Globus pallidus (tissue), 1 donor: ENCODE data around the gene RGP1.

Experiments
- DNase-seq: peaks from one replicate; pipeline ENCODE4 v3.0.0-alpha.2; 2015; ENCODE audit warnings: low spot score

The RGP1 gene, protein sequence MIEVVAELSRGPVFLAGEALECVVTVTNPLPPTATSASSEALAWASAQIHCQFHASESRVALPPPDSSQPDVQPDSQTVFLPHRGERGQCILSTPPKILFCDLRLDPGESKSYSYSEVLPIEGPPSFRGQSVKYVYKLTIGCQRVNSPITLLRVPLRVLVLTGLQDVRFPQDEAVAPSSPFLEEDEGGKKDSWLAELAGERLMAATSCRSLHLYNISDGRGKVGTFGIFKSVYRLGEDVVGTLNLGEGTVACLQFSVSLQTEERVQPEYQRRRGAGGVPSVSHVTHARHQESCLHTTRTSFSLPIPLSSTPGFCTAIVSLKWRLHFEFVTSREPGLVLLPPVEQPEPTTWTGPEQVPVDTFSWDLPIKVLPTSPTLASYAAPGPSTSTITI

DNA sequence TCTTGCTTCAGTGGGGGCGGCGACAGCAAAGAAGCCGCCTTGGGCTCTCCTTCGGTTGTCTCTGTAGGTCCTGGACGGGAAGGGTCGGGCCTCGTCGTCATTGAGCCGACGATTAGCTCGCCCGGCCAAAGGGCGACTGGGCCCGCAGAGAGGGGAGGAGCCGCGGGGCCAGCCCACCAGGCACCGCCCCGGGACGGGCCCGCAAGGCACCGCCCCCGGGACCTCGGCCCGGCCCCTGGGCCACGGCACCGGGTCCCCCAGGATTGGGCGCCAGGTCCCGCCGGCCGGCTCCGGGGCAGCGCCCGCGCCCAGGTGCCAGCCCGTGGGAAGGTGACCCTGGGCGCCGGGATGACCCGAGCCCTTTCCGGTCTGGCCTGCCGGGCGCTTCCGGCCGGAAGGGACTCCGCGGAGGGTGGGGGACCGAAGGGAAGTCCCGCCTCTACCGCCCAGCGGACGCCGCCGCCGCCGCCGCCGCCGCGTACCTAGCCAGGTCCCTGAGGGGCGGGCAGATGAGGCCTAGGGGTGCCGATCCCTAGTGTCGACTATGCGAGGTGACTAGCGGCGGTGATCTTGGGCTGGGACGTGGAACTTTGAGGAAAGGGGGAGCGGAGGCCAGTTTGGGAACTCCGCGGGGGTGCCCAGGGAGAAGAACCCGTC lies at the start of gene RGP1, which contains the start of gene GBA2:
RGP1 (plus strand) TSS at position 430 of the 657 bp plus-strand sequence. CDS start 469 bp downstream, outside the sequence.
GBA2 (minus strand) TSS at position 371 of the 657 bp plus-strand sequence. CDS start 524 bp downstream, outside the sequence.
- DNase-seq, result peak; percentile 77

DNA sequence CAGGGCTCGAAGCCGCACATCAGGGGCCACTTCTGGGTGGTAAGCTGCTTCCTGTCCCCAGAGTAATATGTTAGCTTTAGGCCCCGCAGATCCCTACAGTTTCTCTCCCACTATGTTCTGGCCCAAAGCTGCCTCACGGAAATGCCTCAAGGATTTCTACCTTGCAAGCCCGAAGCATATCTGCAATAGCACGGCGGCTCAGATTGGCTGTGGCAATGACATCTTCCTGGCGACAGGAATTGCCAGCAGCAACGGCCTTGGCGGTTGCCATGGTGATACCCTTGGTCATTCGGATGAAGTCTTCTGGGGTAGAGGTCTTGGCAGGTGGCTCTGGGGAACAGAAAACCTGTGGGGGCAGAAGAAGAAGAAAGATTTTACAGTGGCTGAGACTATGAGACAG lies 49.1 kb upstream of the RGP1 start:
- DNase-seq, result no peak

DNA sequence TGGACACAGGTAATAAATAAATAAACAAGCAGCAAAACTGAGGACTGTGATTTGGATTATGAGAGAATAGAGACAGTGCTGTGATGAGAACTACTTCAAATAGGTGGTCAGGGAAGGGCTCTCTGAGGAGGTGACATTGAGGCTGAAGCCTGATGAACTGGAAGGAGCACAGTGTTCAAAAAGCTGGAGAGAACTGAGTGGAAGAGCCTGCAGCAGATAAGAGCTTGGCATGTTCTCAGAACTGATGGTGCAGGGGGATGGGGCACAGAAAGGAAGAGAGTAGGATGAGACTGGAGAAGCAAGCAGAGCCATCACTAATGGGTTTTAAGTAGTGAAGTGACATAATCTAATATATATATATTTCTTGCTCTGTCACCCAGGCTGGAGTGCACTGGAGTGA lies 48.1 kb upstream of the RGP1 start:
- no peak for DNase-seq

DNA sequence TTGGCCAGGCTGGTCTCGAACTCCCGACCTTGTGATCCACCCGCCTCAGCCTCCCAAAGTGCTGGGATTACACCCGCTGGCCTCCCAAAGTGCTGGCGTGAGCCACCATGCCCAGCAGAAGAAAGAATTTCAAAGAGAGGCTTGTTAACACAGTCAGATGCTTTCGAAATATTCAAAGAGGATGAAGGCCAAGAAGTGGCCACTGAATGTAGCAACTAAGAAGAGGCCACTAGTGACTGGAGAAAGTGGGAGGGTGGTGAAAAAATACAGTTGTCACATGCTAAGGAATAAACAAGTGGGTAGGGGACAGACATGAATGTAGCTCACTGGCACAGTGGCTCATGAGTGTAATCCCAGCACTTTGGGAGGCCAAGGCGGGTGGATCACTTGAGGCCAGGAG lies 46.4 kb upstream of the RGP1 start:
- DNase-seq, result no peak

DNA sequence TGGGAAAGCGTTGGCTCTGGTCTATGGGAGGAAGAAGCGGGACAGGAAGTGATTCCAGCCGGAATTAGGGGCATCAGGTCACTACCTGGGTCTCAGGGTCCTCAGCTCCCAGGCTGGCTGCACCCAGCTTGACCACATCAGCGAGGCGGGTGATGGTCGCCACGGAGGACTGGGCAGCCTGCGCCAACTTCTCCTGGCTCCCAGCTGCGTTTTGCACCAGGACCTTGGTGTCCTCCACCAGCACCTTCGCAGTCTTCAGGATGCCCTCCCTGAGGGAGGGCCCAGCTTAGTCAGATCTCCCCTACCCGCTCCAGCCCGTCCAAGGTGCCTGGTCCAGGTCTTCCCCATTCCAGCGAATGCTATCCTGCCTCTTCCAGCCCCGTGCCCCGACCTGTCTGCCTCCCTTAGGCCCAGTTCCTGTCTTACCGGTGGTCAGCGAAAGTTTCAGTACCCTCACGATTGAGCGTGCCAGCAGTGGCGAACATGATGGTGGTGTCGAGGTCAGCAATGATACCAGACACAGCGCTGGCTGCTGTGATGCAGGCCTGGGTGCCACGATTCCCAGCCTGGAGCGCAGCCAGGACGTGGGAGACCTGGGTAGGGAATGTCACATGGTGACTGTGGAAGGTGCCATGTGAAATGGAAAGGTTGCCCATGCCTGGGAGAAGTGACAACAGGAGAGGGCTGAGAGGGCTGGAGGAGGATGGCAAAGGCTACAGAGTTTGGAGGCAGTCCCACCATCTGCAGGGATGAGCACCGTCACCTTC lies 45.0 kb upstream of the RGP1 start:
- DNase-seq, result no peak

DNA sequence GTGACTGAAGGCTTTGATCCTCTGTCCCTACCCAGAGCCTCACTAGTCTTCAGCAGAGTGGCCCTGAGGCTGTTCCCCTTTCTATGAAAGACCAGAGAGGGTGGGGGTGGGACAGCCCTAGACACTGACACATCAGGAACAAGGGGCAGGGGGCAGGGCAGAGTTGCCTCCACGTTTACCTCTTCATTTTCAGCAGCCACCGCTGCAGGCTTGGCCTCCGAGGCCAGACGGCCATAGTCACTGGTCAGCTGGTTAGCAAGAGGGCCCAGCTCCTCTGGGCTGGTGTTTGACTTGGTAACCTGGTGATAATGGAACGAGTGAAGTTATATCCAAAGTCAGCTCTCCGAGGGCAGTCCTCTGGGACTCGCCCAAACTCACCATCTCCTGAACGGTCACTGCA lies 43.7 kb upstream of the RGP1 start:
- no peak for DNase-seq

DNA sequence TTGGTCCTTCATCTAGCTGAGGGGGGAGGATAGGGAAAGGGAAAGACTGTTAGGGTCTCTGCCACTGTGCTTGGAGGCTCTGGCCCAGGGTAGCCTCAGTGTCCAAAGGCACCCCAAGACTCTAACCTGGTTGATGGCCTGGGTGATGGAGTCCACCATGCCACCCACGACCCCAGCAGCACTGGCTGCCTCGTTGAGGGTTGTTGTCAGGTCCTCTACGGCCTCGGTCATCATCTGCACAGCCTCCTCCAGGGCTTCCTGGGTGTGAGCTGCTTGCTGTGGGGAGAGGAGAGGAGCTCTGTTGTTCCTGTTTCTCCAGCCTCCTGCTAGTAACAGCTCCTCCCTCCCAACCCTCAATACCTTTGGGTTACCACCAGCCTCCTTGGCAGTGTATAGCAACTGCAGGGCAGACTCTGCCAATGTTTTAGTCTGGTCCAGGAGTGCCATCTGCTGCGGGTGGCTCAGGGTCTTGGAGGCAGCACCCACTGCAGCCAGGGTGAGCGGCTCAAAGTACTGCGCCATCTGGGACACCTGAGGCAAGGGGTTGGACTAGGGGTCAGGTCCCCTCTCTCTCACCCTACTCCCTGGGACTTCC lies 43.2 kb upstream of the RGP1 start:
- DNase-seq, result no peak

DNA sequence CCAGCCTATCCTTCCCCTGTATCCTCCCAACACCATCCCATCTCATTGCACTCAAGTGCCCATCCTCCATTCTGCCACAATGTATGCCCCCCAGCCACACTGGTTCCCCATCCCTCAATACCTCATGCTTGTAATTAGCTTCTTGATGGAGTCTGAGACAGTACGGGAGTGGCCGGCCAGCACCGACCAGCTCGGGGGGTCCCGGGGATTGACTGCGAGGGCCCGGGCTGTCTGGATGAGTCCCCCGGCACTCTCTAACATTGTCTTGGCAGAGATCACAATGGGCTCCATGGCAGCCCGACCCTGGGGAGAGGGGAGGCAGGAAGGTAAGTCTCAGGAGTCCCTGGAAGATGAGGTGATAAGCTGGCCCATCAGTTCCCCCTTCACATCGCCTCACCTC lies 42.1 kb upstream of the RGP1 start:
- no peak for DNase-seq

DNA sequence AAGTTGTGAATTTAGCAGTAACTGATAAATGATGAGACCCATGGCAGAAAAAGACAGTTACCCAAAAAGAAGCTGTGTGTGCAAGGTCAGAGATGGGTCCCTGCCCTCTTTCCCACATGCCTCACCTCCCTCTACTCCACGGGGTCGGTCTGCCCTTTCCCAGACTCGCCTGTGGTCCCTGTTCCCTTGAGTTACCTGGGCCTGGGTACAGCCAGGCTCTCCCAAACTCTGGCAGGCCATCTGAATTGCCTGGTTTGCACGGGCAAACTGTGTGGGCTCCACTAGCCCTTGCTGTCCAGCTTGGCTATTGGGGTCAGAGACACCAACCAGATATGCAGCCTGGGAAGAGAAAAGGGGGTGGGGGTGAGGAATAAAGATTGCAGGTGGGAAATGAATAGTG lies 40.9 kb upstream of the RGP1 start:
- no peak for DNase-seq

DNA sequence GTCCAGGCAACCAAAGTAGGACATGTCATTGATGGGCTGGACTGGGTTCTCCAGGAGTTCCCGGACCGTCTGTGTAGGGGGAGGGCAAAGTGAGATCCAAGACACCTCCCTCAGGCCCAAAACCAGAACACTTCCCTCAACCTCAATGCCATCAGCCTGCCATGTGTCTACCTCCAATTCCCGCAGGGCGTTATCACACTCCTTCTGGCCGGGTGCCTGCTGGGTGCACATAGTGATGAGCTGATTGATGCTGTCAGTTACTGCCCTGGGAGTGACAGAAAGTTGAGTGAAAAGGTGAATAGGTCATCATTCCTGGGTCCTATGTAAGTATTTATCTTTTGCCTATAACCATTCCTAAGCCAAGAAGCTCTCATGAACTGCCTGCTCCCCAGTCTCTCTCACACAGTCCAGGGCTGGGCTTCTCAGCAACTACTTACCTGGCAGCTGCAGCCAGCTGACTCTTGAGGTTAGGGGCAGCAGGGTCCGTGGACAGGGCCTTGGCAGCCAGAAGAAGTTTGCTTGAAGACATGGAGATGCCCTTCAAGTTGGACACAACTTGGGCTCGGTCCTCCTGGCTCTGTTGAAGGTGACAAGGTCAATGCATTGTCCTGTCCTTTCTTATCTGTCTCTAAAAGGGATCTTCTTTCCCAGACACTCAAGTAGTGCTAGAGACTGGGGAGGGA lies 38.1 kb upstream of the RGP1 start:
- DNase-seq, result no peak

DNA sequence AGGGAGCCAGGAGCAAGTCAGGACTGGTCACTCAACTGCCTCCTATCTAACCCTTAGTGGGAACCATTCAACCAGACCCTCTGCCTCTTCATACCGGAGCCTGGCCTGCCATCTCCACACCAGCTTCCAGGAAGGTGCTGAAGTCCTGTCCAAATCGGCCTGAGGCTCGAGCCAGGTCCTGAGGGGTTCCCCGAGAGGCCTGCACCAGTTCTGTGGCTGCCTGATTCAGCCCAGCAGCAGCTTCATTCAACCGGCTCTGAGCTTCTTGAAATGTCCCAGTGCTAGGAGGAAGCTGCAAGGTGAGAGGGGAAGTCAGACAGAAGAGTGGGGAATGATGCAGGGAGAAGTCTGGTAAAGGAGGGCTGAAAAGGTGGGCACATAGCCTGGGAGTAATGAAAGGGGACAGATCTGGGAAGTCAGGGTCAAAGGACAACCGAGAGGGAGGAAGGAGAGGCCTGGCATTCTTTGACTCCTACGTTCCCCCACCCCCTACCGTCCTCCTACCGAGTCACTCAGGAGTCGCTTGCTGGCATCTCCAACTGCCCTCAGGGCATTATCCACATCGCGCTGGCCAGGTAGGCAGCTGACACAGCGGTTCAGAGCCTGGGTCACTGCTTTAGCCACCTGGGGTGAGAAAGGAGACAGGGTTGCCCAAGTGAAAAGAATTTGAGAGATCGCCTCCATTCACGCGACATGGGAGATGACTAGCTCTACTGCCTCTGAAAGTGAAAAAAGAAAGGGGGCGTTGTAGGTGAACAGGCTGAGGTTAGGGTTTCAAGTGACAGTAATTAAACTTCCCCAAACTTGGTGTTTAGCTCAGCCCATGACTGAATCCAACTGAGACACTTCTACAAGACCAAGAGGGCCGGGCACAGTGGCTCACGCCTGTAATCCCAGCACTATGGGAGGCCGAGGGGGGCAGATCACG lies 37.3 kb upstream of the RGP1 start:
- DNase-seq, result no peak

DNA sequence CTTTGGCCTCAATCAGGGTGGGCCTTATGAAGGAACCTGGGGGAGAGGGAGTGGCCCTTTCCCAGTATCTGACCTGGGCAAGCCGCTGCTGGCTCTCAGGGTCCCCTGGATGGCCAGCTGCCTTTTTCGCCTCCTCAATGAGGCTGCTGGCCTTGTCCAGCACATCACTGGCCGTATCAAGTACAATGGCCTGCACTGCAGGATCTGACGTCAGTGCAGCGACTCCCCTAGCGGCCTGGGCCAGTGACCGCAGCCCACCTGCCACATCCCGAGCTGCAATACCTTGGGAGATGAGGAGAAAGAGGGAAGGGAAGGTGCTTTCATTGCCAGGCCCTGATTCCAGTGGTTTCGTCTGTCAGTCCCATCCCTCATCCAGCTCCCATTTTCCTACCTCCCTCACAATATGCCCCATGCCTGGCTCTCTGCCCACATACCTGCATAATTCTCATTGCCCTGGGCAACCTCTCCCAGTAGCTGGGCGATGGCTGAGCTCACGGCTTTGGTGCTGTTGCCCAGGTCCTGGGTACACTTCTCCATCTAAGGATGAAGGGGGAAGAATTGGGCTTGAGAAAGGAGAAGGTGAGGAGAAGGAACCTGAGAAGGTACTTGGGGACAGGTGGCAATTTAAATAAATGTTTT lies 36.2 kb upstream of the RGP1 start:
- no peak for DNase-seq

DNA sequence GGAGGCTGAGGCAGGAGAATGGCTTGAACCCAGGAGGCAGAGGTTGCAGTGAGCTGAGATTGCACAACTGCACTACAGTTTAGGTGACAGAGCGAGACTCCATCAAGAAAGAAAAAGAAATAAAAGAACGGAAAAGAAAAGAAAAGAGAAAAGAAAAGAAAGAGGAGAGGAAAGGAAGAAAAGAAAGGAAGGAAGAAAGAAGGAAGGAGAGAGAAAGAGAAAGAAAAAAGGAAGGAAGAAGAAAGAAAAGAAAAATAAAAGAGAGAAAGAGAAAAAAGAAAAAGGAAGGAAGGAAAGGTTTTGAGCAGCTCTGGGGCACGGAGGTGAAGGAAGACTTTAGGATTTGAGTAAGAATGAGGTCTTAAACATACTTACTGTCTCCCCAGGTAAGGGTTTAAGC lies 35.5 kb upstream of the RGP1 start:
- no peak for DNase-seq

DNA sequence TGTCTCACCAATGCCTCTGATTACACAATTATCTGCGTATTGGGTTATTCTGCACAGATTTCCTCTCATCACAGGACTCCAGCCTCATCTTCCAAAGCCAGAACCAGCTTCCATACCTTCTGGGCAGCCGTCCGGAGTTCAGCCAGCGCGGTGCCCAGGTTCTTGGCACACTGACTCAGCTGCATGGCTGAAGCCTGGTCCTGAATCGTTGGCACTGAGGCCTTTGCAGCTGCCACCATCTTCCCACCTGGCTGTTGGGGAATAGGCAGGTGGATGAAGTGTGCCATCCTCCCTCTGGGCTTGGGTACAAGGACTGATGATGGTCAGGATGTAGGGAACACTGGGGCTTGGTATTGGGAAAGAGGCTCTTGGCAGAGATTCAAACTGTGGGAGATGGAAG lies 35.0 kb upstream of the RGP1 start:
- no peak for DNase-seq

DNA sequence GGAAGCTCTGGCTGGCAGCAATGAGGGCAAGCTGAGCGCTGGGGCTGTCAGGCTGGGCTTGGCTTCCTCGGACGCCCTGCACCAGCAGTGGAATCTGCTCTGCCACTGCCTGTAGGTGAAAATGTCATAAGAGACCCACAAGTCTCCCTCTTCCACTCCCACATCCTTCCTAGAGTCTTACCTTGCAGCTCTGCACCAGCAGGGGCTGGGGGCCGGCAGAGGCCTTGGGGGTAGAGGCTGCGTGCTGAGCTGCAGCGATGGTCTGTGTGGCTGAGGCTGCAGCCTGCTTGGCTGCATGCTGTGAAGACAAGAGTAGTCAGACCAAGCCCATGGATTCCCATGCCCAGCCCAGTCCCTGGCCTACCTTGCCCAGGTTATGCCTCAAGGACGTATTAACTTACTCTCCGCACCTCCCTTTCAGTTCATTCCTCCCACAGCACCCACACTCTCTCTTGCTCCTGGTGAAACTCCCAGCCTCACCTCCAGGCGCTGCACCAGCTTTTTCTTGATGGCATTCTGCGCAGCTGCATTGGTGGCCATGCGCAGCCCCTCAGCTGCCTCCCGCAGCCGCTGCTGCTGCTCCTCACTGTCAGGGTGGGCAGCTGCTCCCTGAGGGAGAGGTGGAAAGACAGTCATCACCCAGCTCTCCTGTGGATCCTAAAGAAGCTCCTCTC lies 34.4 kb upstream of the RGP1 start:
- DNase-seq, result no peak

DNA sequence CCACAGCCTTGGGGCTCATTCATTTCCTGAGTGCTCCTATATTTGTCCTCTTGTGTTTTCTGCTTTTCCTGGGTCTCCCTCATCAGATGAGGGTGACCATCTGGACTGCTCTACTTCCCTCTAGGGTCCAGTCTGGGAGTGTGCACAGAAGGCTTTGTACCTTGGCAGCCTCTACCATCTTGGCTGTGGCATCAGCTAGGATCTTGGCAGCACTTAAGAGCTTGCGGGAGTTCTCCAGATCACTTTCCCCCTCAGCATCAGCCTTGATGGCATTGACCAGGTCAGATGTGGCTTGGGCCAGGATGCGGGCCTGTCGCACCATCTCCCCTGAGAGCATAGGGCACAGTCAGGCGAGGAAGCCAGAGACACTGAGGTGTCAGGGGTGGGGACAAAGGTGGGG lies 32.9 kb upstream of the RGP1 start:
- no peak for DNase-seq

DNA sequence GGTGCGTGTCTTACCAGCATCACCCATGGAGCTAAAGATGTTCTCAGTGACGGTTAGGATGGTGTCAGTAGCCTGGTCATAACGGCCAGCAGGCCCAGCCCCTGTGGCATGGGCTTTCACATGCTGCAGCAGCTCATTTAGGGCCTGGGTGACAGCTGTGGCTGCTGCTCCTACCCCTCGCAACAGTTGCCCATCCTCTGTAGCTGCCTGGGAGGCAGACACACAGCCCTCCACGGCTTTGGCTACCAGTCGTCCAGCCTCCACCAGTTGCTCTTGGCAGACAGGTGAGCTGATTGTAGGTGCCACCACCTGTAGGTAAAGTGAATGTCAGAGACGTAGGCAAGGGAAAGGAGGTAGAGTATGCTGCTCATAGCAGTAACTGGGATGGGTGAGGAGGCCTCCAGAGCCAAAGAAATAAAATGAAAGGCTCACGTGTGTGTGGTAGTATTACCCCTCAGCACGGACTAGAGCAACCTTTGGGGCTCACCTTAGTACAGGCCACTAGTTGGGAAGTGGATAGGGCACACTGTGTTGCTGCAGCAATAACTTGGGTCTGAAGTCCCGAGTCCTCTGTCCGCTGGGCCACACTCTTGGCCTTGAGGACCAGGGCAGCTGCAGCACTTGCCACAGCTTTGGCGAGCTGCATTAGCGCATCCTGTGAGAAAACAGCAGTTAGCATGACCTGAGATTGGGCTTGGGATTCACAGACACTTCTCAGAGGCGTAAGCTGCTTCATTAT lies 31.8 kb upstream of the RGP1 start:
- no peak for DNase-seq

DNA sequence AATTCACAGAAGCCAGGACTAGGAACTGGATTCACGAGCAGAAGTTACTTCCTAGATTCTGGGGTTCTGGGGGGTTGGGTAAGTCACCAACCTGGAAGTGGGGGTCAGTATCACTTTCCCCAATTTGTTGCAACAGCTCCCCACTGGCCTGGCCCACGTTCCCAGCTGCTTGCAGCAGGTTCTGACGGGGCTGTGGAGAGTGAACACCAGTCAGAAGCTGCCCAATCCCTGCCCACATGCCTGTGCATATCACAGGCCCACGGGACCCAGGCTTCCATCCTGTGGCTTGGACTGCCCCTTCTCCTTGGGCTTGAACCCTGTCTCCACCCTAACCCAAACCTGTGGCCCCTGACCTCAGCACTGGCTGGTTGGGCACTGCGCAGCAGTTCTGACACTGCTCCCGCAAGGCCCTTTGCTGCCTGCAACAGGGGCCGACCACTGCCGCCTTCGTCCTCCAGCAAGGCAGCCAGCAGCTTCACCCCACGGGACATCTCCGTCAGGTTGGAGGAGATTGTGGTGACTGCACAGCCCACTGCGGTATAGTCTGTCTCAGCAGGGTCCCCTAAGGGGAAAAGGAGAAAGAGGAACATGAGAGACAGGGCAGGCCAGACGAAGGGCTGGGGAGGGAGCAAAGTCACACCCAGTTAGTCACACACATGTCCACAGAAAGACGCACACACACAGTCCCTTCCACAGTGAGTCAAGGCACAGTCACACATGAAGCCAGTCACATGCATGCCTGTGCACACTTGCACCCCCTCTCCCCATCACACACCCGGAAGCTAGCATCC lies 30.2 kb upstream of the RGP1 start:
- DNase-seq, result no peak
